K562 (cell line): ENCODE data around the gene NABP2. TPM values are rescaled to one million over a fixed set of nuclear protein-coding genes. Genes with fewer than 3 reads are reported as not detected.

Source experiments
- BCLAF1 ChIP-seq, 2 experiments: fragments of 450-650 bp in 1 of 2; IDR thresholded peaks; 2 replicates each; pipeline ENCODE4 v1.6.1; 2011 to 2017; ENCODE audit warnings: low read depth in 2 of 2, antibody characterized with exemption in 1 of 2, borderline replicate concordance in 1 of 2, low read length in 1 of 2, mild to moderate bottlenecking in 1 of 2, mixed read lengths in 1 of 2; ENCODE audit not compliant: control insufficient read depth in 1 of 2
- HDAC2 ChIP-seq: fragments of 450-650 bp; IDR thresholded peaks from 2 replicates; pipeline ENCODE4 v1.6.1; 2016; ENCODE audit warnings: mild to moderate bottlenecking
- JUND ChIP-seq, 2 experiments: IDR thresholded peaks; 2 replicates in 1 of 2; 3 replicates in 1 of 2; pipeline ENCODE4 v1.6.1; 2011; ENCODE audit warnings: borderline replicate concordance in 2 of 2, low read depth in 2 of 2, low read length in 2 of 2, improper control_type of control experiment in 1 of 2, missing biosample characterization in 1 of 2, missing genetic modification characterization in 1 of 2, missing genetic modification reagents in 1 of 2
- NCOR1 ChIP-seq: fragments of 450-650 bp; IDR thresholded peaks from 2 replicates; pipeline ENCODE4 v1.6.1; 2016; ENCODE audit warnings: mild to moderate bottlenecking, moderate library complexity
- NR4A1 ChIP-seq, 2 experiments: fragments of 250-450 bp in 1 of 2; fragments of 450-650 bp in 1 of 2; sonication (Bioruptor Pico) in 1 of 2; IDR thresholded peaks; 2 replicates each; pipeline versions ENCODE4 v1.4.0 to v1.6.1; 2016 to 2020; ENCODE audit warnings: mild to moderate bottlenecking in 2 of 2, missing compliant biosample characterization in 1 of 2, missing genetic modification characterization in 1 of 2, moderate library complexity in 1 of 2
- RBM22 ChIP-seq: fragments of 200-400 bp; formaldehyde crosslinking; IDR thresholded peaks from 2 replicates; pipeline ENCODE4 v1.6.1; 2018; ENCODE audit warnings: low read length, low read depth; ENCODE audit not compliant: poor library complexity, severe bottlenecking
- SIN3A ChIP-seq, 2 experiments: fragments of 150-350 bp in 1 of 2; IDR thresholded peaks; 2 replicates each; pipeline ENCODE4 v1.6.1; 2011 to 2016; ENCODE audit warnings: borderline replicate concordance in 2 of 2, low read depth in 2 of 2, low read length in 2 of 2, mild to moderate bottlenecking in 2 of 2, moderate library complexity in 2 of 2; ENCODE audit not compliant: control insufficient read depth in 1 of 2
- TEAD1 ChIP-seq, 2 experiments: fragments of 450-650 bp in 1 of 2; sonication (generic) in 1 of 2; formaldehyde crosslinking; IDR thresholded peaks; 2 replicates each; pipeline versions ENCODE4 v1.4.0 to v1.8.0; 2020 to 2022; ENCODE audit warnings: mild to moderate bottlenecking in 2 of 2, missing genetic modification reagents in 1 of 2
- ZNF395 ChIP-seq: fragments of 200-800 bp; sonication (Bioruptor generic); IDR thresholded peaks from 2 replicates; pipeline ENCODE4 v1.6.1; 2017; ENCODE audit warnings: missing genetic modification characterization, missing compliant biosample characterization
- ZNF584 ChIP-seq: fragments of 200-800 bp; sonication (Bioruptor generic); IDR thresholded peaks from 2 replicates; pipeline ENCODE4 v1.6.1; 2016; ENCODE audit warnings: low read depth, mild to moderate bottlenecking, missing genetic modification characterization, missing compliant biosample characterization
- polyA plus RNA-seq, 8 experiments: library from polyadenylated mRNA; depleted of rRNA in 4 of 8; stranded (reverse) in 5 of 8; unstranded in 3 of 8; fragments of >200 nt; fragmentation: Nextera tagmentation in 2 of 8; fragmentation: Illumina TruSeq in 1 of 8; extraction: Ambion mirVana in 2 of 8; extraction: Trizol in 1 of 8; gene quantifications; 2 replicates each; pipeline versions ENCODE4 v1.2.1 to v1.2.3, GENCODE V29; 2011 to 2014; ENCODE audit warnings: inconsistent platforms in 1 of 8, missing spikeins in 1 of 8
- total RNA-seq, 7 experiments: library from RNA; depleted of rRNA in 6 of 7; stranded (reverse); fragments of >200 nt in 6 of 7; fragmentation: Illumina TruSeq in 2 of 7; extraction: Trizol in 2 of 7; gene quantifications; 2 replicates each; pipeline versions ENCODE4 v1.2.1 to v1.2.3, GENCODE V29; 2011 to 2021; ENCODE audit warnings: low replicate concordance in 1 of 7
- TF ChIP-seq, protein P1 (sequence below), 2 experiments: fragments of 450-650 bp; IDR thresholded peaks; 2 replicates each; pipeline ENCODE4 v1.6.1; 2016
- TF ChIP-seq, protein P2 (sequence below): fragments of 450-650 bp; formaldehyde crosslinking; IDR thresholded peaks from 2 replicates; pipeline ENCODE4 v1.4.0; 2020; ENCODE audit warnings: mild to moderate bottlenecking, moderate library complexity

Gene NABP2
- total and polyA plus RNA-seq, 9 of the 15 experiments (the other 6 are each of a cell fraction or from before 2014, with no cell fraction given), result 11.3 to 60.6 (median 43.5) TPM

DNA sequence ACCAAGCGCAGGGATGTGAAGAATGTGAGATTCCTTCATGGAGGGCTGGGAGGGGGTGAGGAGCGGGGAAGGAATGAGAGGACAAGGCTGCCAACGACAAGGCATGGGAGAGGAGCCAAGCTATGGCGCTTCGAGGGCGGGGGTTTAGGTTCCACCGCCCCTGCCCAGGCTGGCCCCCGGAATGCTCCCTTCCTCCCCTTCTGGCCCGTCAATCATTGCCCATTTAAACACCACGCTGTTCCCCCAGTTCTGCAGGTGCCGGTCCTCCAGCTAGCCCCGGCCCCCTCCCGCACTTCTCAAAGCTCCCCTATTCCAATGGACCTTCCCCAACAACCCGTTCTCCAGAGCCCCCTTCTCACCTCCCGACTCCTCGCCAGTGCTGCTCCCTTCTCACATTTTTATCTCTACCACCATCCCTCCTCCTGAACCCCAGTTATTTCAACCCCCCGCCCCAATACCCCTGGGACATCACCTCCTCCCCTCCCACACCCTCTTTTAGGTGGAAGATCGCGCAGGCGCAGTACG lies 2.8 kb upstream of the NABP2 start (continued):
- TF ChIP-seq BCLAF1 (IDR thresholded peaks at IDR 0.05; ENCODE audit: borderline replicate concordance in 1 of 2, control insufficient read depth in 1 of 2, low read depth in 2 of 2, low read length in 1 of 2) (peak in 1 of 2 experiments; percentile 86; a peak in 2 of 4 replicates), NR4A1 (CRISPR knock-in tag; IDR thresholded peaks at IDR 0.05) (no peak), NR4A1 (tag; IDR thresholded peaks at IDR 0.05) (no peak), JUND (IDR thresholded peaks at IDR 0.05; ENCODE audit: borderline replicate concordance, low read depth, low read length) (no peak), JUND (tag; IDR thresholded peaks at IDR 0.05; ENCODE audit: borderline replicate concordance, low read depth, low read length) (no peak), TEAD1 (CRISPR knock-in tag; IDR thresholded peaks at IDR 0.05) (0 out of 4 replicates have a peak, but pooled peaks of 1 of the 2 experiments have one; percentile 24), SIN3A (IDR thresholded peaks at IDR 0.05; ENCODE audit: borderline replicate concordance in 2 of 2, control insufficient read depth in 1 of 2, low read depth in 2 of 2, low read length in 2 of 2) (0 out of 4 replicates have a peak, but pooled peaks of 1 of the 2 experiments have one; percentile 46), ZNF584 (CRISPR knock-in tag) (no peak), ZNF395 (CRISPR knock-in tag) (no peak), NCOR1 (no peak), HDAC2 (0 out of 2 replicates have a peak, but pooled peaks have one; percentile 16), RBM22 (no peak)
- TF ChIP-seq, protein P1, sequence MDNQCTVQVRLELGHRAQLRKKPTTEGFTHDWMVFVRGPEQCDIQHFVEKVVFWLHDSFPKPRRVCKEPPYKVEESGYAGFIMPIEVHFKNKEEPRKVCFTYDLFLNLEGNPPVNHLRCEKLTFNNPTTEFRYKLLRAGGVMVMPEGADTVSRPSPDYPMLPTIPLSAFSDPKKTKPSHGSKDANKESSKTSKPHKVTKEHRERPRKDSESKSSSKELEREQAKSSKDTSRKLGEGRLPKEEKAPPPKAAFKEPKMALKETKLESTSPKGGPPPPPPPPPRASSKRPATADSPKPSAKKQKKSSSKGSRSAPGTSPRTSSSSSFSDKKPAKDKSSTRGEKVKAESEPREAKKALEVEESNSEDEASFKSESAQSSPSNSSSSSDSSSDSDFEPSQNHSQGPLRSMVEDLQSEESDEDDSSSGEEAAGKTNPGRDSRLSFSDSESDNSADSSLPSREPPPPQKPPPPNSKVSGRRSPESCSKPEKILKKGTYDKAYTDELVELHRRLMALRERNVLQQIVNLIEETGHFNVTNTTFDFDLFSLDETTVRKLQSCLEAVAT (IDR thresholded peaks at IDR 0.05), result peak in 1 of 2 experiments; percentile 15; a peak in 1 of 4 replicates
- TF ChIP-seq, protein P2, sequence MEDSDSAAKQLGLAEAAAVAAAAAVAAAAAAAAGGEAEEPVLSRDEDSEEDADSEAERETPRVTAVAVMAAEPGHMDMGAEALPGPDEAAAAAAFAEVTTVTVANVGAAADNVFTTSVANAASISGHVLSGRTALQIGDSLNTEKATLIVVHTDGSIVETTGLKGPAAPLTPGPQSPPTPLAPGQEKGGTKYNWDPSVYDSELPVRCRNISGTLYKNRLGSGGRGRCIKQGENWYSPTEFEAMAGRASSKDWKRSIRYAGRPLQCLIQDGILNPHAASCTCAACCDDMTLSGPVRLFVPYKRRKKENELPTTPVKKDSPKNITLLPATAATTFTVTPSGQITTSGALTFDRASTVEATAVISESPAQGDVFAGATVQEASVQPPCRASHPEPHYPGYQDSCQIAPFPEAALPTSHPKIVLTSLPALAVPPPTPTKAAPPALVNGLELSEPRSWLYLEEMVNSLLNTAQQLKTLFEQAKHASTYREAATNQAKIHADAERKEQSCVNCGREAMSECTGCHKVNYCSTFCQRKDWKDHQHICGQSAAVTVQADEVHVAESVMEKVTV, result no peak
